GOT3 (cell line): Measurements from ENCODE around the gene DNAJB11.
A peak's percentile ranks its signal among the peaks of the same experiment; 100 is the strongest.
"Not testable (repeated sequence)": the region's sequence is repeated elsewhere in the genome, so short reads cannot be mapped to it uniquely, and the experiment has no call there.

Experiments used
- DNase-seq: peaks from one replicate; lab custom pipeline; 2025; ENCODE audit warnings: mixed read lengths; lab: John Stamatoyannopoulos, UW

The DNAJB11 gene

DNA sequence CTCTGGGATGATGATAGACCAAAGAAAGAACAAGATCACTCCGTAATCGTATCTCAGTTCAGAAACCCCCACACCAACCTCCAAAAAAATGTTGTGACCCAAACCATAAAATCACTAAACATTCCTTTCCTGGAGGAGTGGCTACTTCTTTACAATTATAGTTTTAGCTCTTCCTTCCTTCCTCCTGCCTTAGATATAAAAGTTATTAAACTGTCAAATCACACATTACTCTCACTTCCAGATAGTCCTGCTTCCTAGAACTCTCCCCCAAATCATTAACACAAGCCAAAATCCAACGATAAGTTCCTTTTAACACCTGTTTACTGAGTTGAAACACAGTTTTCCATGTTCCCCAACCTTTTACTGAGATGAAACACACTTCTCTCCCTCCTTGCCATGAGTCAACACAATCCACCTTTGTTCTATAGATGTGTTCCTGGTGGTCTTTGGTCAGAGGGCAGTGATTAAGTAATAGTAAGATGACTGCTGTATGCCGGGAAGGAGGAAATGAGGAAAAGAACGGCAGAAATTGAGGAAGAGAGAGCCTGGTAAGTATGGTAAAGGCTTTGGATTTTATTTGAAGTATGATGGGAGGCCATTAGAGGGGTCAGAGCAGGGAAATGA lies 18.0 kb upstream of the DNAJB11 start:
- no peak for DNase-seq

DNA sequence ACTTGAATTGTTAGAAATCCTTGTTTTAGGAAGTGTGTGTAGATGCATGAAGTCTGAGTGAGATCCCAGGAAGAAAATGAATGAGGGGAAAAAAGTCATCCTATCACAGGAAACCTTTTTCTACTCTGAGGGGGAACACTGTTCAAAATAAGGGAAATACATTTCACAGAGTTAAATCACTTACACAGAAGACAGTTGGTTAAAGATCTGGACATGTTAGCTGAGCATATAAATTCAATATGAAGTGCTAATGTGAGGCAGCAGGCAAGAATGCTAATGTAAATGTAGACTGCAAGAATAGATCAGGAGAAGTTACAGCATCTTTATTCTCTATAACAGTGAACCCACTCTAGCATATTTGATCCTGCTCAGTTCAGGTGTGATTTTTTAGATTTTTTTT lies 5.9 kb upstream of the DNAJB11 start:
- no peak for DNase-seq

DNA sequence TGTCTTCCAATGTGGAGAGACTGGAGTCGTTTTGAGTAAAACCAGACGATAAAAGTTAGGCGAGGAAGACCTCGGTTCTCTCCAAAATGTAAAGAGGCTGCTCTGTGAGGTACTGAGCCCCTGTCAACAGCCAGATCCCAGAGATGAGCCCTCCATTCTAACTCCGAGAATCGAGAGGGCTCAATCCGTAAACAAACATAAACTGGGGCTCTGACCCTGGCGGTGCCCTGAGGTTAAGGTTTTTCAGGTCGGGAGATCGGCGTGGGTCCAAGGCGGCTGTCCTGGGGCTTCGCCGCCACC lies 3.8 kb upstream of the DNAJB11 start:
- no peak for DNase-seq

DNA sequence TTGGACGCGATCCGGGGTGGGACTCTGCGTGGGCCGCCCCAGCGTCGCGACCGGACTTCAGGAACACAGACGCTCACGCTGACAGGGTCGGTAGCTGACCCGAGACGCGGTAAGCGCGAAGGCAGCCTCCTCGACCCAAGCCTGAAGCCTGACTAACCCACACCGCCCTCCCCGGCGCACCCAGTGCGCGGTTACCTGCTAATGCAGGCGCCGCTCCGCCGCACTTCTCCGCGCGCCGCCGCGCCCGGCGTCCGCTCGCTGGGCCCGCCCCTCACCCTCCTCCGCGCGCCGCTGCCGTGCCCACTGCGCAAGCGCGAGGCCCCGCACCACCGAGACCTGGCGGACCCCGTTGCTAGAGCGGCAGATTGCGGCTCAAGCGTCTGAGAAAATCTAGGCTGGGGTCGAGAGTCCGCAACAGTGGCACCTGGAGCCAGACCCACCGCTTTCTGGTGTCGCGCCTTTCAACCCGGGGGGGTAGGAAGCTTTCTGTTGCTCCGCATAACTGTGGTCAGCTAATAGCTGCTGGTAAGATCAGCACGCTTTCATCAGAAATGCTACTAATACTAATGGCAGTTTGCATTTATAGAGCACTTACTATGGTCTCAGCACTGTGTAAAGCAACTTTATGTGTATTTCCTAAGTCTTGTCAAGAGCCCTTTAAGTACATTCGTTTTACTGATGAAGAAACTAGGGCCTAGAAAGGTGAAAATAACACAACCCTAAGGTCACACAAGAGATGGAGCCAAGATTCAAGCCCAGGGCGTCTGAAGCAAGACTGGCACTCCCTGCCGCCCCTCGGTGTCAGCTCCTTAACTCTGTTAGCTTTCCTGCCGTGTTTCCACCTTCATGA lies 3.2 kb upstream of the DNAJB11 start, which contains the start of gene TBCCD1:
TBCCD1 (minus strand) TSS at position 268 of the 850 bp plus-strand sequence. CDS start 3,010 bp downstream, outside the sequence.
- DNase-seq: peak; percentile 92

DNA sequence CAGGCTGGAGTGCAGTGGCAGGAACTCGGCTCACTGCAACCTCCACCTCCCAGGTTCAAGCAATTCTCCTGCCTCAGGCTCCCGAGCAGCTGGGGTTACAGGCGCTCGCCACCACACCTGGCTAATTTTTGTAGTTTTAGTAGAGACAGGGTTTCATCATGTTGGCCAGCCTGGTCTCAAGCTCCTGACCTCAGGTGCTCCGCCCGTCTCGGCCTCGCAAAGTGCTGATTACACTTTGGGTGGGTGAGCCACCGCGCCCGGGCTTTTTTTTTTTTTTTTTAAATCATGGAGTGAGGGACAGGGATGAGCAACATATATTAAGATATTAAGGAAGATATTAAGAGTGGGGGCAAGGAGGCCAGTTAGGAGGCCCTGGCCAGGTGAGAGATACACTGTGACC lies 1.2 kb upstream of the DNAJB11 start:
- DNase-seq: not testable (repeated sequence)

DNA sequence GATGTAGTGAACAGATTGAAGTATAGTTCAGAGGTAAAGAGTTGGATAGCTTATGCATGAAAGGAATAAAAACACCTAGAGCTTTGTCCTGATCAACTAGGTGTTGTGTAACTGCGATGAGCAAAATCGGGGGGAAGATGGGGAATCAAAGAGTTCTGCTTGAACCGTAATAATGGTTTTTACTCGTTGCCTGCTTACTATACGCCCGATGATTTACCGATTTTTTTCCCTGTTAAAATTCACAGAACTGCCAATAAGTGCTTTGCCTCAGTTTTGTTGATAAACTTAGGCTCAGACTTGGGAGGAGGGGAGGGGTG lies 783 bp upstream of the DNAJB11 start:
- no peak for DNase-seq

DNA sequence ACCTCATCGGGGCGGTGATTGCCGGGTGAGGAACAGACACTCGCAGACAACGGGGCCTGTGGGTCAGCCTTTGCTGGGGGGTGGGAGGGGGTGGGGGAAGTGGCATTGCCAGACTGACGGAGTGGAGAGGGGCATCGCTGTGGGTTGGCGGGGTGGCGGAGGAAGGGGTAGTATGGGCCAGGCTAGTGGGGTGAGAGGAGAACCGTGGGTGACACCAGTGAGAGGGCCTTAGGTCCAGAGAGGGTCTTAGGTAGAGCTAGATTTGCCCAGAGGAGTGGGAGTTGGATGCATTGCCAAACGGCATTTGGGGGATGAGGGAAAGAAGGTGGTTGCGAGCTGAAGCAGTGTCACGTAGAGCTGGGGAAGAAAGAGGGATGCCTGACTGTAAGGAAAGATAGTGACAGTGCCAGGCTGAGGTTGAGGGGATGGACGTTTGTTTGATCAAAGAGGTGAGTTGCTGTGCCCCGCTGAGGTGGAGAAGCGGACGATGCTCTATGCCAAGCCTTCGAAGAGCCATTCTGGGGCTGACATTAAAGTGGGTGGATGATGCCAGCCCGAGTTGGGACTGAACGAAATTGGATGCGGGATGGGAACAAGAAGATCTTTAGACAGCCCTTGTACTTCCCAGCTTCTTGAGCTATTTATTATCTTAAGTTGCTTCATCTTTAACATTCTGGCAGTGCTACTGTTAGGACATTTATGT lies 572 bp downstream of the DNAJB11 start:
- no peak for DNase-seq

DNA sequence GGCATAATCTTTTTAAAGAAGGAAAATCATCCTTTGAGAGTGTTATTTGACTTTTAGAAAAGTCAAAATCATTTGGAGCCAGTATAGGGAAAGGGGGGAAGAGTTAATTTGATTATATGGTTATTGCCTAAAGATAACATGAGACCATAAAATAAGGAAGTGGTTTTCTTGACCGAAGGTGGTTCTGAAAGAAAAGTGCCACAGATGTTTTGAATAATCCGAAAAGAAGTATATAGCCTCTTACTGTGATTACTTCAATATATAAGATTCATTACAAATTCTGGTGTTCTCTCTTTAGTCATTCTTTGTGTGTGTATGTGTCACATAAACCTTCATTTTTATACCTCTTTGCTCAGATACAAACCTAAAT lies 1.1 kb downstream of the DNAJB11 start:
- no peak for DNase-seq

DNA sequence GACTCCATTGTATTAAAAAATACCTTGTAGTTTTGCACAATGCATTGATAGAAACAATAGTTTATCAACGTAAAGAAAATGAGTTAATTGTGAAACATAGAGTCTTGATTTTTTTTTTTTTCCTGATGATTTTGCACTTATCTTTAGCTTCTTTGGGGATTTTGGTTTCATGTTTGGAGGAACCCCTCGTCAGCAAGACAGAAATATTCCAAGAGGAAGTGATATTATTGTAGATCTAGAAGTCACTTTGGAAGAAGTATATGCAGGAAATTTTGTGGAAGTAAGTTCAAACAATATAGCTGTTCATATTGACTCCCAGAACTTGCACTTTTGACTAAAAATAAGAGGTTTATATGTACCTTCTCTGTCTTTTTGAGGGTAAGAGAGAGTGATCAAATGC lies 7.0 kb downstream of the DNAJB11 start:
- DNase-seq: no peak

DNA sequence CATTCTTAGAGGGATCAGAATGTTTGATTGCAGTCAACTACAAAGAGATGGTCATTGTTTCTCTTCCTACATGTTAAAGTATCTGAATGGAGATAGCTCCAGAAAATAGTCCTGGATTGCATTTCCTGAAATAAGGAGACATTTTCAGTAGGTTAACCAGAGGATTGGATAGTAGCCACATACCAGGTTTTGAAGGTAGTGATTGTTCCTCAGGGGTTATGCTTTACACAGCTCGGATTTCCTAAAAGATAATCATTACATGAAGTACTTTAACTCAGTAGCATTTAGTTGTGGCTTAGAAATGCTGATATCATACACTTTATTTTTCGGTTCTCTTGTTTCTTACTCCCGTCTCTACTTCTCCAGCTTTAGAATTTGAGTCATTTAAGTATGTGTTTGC lies 10.3 kb downstream of the DNAJB11 start:
- no peak for DNase-seq

DNA sequence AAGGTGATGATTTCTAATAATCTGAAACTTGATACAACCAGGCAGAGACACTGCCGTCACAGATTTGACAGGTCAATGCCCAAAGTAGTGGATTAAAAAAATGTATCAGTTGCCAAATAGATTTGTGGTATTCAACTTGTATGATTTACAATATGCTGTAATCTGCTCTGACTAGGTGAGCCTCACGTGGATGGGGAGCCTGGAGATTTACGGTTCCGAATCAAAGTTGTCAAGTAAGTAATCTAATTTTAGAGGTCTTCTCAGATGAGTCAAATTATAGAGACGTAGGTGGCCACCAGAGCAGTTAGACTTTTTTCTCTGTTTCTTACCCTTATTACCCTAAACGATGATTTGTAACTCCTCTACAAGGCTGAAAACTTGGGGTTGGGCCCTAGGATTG lies 12.0 kb downstream of the DNAJB11 start:
- DNase-seq: no peak

DNA sequence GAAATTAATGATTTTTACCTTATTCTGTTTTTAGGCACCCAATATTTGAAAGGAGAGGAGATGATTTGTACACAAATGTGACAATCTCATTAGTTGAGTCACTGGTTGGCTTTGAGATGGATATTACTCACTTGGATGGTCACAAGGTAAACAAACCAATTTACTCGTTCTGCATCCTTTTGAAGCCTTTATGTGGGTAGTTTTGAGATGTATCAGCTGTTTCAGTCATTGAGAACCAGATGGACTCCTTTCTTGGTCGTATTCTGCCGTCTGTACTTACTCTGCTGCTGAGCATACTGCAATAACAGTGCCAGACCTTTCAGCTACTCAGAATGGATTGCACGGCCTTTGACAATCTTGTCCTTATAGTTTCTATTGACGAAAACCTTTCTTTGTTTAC lies 13.3 kb downstream of the DNAJB11 start:
- no peak for DNase-seq

DNA sequence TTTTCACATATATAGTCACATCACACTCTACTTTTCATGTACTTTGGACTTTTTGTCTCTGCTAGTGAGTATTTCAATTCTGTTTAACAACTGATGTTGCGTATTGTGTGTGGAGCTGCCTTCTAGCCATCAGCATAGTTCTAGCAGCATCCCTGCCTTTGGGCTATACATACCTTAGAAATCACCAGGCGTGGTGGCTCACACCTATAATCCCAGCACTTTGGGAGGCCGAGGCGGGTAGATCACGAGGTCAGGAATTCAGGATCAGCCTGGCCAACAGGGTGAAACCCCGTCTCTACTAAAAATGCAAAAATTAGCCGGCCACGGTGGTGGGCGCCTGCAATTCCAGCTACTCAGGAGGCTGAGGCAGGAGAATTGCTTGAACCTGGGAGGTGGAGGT lies 15.7 kb downstream of the DNAJB11 start:
- DNase-seq: not testable (repeated sequence)

DNA sequence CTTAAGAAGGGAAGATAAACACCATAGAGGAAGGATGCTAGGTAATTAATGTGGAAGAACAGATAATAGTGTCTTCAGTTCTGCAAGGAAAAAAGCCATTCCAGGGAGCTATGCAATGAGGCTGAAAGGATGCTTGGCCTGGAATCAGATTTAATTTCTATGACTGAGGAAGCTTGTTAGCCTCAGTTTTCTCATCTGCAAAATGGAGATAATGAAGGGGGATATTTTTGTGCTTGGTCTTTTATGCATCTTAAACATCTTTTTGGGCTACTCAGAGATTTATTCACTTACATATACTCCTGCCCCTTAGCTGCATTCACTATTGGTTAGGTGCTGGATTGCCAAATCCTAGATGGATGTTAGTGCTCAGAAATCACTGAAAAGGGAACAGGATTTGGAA lies 16.7 kb downstream of the DNAJB11 start:
- DNase-seq: no peak

DNA sequence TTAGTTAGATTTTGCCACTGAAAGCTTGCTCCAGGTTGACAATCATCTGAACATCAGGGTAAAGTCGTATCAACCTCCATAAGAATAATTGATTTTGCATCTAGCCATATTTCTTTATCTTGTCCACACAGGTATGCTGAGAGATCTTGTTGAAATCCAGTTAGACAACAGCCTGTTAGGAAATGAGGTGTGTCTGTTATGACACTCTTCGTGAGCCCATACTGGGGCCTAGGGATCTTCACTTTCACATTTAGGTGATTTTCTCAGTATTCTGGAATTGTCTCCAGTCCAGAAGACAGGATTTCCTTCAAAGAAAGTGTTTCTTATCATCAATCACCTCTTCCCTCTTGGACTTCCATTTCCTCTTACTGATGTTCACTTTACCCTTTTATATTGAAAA lies 18.1 kb downstream of the DNAJB11 start:
- DNase-seq: no peak

DNA sequence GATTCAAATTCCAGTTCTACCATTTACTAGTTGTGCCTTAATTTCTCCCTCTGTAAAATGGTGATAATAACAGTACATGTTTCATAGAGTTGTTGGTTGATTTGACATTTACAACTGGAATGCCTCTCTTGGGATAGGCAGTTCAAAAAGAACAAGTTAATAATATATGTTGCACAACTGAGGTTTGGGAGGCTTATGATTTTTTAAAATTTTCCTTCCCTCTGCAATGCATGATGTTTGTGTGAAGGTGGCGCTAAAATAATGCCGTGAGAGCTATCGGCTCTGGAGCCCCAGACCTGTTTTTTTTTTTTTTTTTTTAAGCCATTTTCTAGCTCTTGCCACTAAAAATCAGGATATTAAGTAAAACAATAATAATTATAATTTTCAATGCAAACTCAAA lies 18.6 kb downstream of the DNAJB11 start:
- no peak for DNase-seq

DNA sequence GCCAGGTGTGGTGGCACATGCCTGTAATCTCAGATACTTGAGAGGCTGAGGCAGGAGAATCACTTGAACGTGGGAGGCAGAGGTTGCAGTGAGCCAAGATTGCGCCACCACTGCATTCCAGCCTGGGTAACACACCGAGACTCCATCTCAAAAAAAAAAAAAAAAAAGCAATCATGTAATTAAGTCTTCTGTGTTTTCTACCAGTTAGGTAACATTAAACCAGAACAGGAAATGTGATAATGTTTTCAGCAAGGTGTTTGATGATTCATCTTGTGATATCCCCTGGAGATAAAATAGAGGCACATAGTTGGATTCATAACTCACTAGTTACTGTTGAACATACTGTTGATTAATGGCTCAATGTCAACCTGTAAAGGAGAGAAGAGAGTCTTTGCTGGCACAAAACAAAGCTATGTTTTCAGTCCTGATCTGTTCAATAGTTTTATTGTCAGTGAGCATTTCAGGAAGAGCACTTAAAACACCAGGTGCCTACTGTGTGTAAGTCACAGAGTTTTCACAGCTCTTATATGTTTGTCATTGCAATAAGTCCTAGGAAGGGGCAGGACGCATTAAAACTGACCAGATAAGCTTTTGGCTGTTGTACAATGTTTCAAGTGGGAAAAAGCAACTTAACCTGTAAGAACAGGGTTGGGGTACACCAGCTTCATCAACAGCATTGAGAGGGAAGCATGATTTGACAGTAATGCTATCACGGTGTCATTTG lies 19.5 kb downstream of the DNAJB11 start:
- DNase-seq: no peak

DNA sequence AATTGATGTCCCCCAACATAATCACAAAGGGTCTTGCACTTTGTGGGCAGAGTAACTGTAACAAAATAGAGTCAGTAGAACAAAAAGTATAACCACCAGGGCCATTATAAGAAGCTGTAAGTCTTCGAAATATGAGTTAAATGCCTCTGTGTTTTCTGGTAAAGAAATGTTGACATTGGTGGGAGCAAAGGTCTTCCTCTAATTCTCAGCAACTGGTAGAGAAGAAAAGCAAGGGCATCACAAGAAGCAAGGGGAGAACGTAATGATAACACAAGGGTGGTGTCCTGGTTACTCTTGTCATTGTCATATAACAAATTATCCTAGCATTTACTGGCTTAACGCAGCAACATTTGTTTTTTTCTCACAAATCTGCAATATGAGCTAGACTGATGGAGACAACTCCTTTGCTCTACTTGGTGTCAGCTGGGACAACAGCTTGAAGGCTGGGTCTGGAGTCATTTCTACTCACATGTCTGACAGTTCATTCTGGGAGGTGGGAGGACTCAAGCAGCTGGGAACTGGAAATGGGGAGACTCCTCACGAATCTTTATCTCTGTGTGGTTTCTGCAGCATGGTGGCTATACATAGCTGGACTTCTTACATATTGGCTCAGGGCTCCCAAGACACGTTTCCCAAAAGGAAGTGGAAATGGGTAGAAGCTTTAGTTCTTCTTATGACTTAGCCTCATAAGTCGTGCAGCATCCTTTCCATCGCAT lies 20.2 kb downstream of the DNAJB11 start:
- DNase-seq: no peak

DNA sequence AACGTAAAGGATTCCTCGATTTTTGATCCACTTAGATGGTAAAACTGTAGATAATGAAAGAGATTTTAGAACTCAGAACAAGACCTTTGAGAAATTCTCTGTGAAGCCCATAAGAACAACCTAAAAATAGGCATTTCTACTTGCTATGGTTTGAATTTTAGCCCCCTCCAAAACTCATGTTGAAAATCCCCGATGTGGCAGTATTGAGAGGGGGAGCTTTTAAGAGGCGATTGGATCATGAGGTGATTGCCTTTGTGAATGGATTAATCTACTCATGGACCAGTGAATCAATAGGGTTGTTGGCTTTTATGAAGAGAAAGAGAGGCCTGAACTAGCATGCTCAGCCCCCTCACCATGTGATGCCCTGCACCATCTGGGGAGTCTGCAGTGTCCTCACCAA lies 22.2 kb downstream of the DNAJB11 start:
- DNase-seq: no peak

DNA sequence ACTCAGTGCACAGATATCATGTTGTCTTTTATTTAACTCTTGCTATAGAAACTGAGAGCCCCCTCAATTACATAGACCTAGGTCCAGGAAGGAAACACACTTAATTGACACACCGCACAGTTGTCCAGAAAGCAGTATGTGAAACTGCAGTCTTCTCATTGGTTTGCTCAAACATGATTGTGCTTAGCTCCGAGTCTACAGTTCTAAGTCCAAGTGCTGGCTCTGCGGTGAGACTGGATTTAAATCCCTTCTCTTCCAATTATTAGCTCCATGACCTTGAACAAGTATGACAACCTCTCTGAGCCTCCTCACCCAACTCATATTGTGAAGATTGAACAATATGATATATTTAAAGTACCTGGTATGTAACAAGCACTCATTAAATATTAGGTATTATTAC lies 23.3 kb downstream of the DNAJB11 start:
- no peak for DNase-seq

DNA sequence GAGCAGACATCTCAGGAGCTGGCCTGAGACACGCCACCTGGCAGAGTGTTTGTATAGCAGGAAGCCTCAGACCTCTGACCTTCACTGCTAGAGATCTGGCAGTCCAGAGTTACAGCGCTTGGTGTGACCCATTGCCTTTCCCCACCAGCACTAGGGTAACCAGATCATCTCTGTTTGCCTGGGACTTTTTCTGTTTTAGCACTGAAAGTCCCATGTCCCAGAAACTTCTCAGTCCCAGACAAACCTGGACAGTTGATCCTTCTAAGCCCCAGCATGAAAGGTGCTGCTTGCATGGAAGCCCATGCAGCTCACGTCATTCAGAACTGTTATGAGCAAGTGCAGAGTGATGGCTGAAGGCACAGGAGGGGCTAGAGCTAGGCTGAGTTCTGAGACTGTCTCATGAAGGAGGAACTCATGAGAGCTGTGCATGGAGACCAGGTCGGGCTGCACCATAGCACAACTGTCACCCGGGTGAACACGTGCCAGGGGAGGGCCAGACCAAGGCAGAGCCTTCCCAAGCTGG lies 24.1 kb downstream of the DNAJB11 start:
- DNase-seq: no peak
